NCI-H1436 treated with DMSO at 0.1 percent for 48 hours (cell line): ENCODE results near the gene B3GNT8.
"Not testable (repeated sequence)": the region's sequence is repeated elsewhere in the genome, so short reads cannot be mapped to it uniquely, and the experiment has no call there.

ENCODE experiments used
- DNase-seq: peaks from one replicate; lab custom pipeline; 2025; lab: John Stamatoyannopoulos, UW

Gene B3GNT8

GRCh38 chr19:41391618-41392017 is 35.6 kb downstream of the B3GNT8 start:
- DNase-seq = no peak

GRCh38 chr19:41386442-41386841 is 40.7 kb downstream of the B3GNT8 start:
- DNase-seq = no peak

GRCh38 chr19:41384351-41384750 is 42.8 kb downstream of the B3GNT8 start:
- DNase-seq = no peak

GRCh38 chr19:41381536-41381935 is 45.6 kb downstream of the B3GNT8 start:
- not testable (repeated sequence) for DNase-seq

- DNase-seq = no peak
These were observed 49.0 kb downstream of the B3GNT8 start for GRCh38 chr19:41377977-41378709.

- no peak for DNase-seq
These were observed 50.2 kb downstream of the B3GNT8 start for GRCh38 chr19:41376998-41377365.

- DNase-seq = no peak
These were observed 50.8 kb downstream of the B3GNT8 start, which contains the start of gene TMEM91 for GRCh38 chr19:41376241-41376997. Gene TMEM91 (plus strand): TSS chr19:41376533. CDS start chr19:41378310, 1,777 bp downstream.
